MCF 10A (cell line): ENCODE data around the gene RERE. TPM values are rescaled to one million over a fixed set of nuclear protein-coding genes. Genes with fewer than 3 reads are reported as not detected.

ENCODE experiments used
- BruUV-seq: library from RNA; stranded (reverse); fragments of 400-500 nt; replicated peaks from 2 replicates; lab custom pipeline; 2021; lab: Mats Ljungman, UMichigan
- CTCF ChIA-PET: fragments of 300-600 bp; sonication (Branson Sonifier 250); formaldehyde crosslinking; extraction: SDS; loops from one replicate; lab custom pipeline; 2021; ENCODE audit warnings: antibody characterized with exemption, inconsistent platforms; lab: Yijun Ruan, JAX
- POLR2A ChIA-PET: fragments of 300-600, 350-650 bp; sonication (Branson Sonifier 250); formaldehyde crosslinking; extraction: SDS; loops from one replicate; lab custom pipeline; 2020; ENCODE audit warnings: antibody characterized with exemption, inconsistent platforms; lab: Yijun Ruan, JAX
- DNase-seq: peaks from one replicate; pipeline ENCODE4 v3.0.0-alpha.2; 2018; ENCODE audit not compliant: unreplicated experiment
- H3K27ac Mint-ChIP-seq: one replicate; pipeline ENCODE4 v1.8.0; 2022; ENCODE audit warnings: mild to moderate bottlenecking, low read depth, mixed read lengths; ENCODE audit not compliant: unreplicated experiment
- H3K27me3 Mint-ChIP-seq: one replicate; pipeline ENCODE4 v1.8.0; 2022; ENCODE audit warnings: mixed read lengths; ENCODE audit not compliant: insufficient read depth, unreplicated experiment
- H3K36me3 Mint-ChIP-seq: one replicate; pipeline ENCODE4 v1.8.0; 2022; ENCODE audit warnings: mild to moderate bottlenecking, moderate library complexity, mixed read lengths; ENCODE audit not compliant: insufficient read depth, unreplicated experiment
- H3K4me1 Mint-ChIP-seq: one replicate; pipeline ENCODE4 v1.8.0; 2022; ENCODE audit warnings: mixed read lengths; ENCODE audit not compliant: insufficient read depth, unreplicated experiment
- H3K4me3 Mint-ChIP-seq: one replicate; pipeline ENCODE4 v1.8.0; 2022; ENCODE audit warnings: mild to moderate bottlenecking, moderate library complexity, mixed read lengths; ENCODE audit not compliant: unreplicated experiment
- H3K9me3 Mint-ChIP-seq: one replicate; pipeline ENCODE4 v1.8.0; 2022; ENCODE audit warnings: mixed read lengths; ENCODE audit not compliant: unreplicated experiment
- CTCF ChIP-seq: fragments of 200-600 bp; IDR thresholded peaks from one replicate; pipeline ENCODE4 v1.8.0; 2022; ENCODE audit warnings: antibody characterized with exemption, mild to moderate bottlenecking; ENCODE audit not compliant: unreplicated experiment
- intact Hi-C: fragments of 100-400 bp; cut with micrococcal nuclease; formaldehyde crosslinking; loops from 2 replicates; pipeline ENCODE4 v1.14.1; 2022
- total RNA-seq: library from RNA; stranded (reverse); gene quantifications from 2 replicates; pipeline ENCODE4 v1.2.3, GENCODE V29; 2022

RERE gene
- total RNA-seq, 1 experiment from 2014 or later: 48.4 TPM

- ChIA-PET CTCF (interaction anchor here (0.6 to 4.0 kb wide), 21 partner anchors 13 to 379 kb away, joined by 3 to 49 read pairs (median 4); no protein-coding TSS in a partner anchor), POLR2A (interaction anchor here (0.6 to 2.2 kb wide), 12 partner anchors 10 to 354 kb away, joined by 3 to 10 read pairs (median 4); no protein-coding TSS in a partner anchor)
- peak; percentile 13 for TF ChIP-seq CTCF
- no peaks in the 10 kb centered on the region for H3K9me3 Mint-ChIP-seq
- H3K4me3 Mint-ChIP-seq: no peak overlapping the region
- H3K4me1 Mint-ChIP-seq: peaks cover 15% of the 10 kb centered on the region
- DNase-seq: peak; percentile 9
- intact Hi-C loops: loop anchor here (2.0 kb wide), 1 partner anchor 301 kb away; no protein-coding TSS in a partner anchor
- H3K27me3 Mint-ChIP-seq: no peaks in the 10 kb centered on the region
- BruUV-seq: no TSS peak
- H3K27ac Mint-ChIP-seq: no peak overlapping the region
- H3K36me3 Mint-ChIP-seq: no peaks in the 10 kb centered on the region
Measured at GRCh38 chr1:8315573-8316475, 501.6 kb downstream of the RERE start.

DNA sequence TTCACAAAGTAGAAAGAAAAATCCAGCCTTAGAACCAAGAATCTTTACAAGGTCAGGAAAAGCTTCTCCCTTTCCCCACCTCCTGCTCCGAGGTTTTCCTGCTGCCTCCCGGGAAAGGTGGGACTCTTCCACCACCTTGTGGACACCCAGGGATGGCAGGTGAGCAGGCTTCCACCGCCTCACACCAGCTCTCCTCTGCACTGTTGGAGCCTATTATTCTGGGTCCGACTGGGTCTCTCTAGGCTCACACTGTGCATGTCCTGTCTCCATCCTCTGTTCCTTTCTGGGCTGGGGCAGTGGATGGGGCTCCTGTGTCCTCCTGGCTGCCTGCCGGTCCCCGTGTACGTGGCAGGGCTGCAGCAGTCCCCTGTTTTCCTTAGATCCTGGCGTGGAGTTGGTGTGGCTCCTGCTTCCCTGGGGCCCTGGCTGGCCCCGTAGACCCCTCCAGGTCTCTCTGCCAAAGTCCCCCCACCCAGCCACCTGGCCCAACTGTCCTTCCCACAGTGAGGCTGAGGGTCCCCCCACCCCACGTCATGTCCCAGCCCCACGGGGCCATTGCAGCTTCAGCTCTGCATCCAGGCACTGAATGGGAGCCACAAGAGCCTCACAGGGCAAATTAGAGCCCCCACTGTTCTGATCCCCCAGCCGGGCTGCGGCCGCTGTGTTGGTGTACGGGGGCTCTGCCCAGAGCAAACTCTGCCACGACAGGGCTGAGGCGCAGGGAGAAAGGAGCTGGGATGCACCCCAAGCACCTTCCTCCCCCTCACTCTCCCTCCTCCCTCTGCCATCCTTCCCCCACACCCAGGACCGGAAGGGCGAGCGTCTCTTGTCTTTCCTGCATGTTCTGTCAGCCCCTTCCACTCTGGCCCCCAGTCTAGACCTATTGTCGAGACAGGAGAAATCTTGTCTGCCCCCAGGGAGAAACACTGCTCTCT lies 502.8 kb downstream of the RERE start:
- intact Hi-C loops: loop anchor here (1.0 to 2.0 kb wide), 7 partner anchors 35 to 412 kb away; no protein-coding TSS in a partner anchor
- H3K27me3 Mint-ChIP-seq: no peaks in the 10 kb centered on the region
- H3K4me3 Mint-ChIP-seq: no peak overlapping the region
- H3K36me3 Mint-ChIP-seq: no peaks in the 10 kb centered on the region
- peak; percentile 85 for DNase-seq
- CTCF ChIA-PET: interaction anchor here (0.6 to 4.0 kb wide), 44 partner anchors 11 to 1519 kb away, joined by 3 to 49 read pairs (median 4); no protein-coding TSS in a partner anchor
- POLR2A ChIA-PET: interaction anchor here (0.5 to 2.2 kb wide), 33 partner anchors 9 to 590 kb away, joined by 3 to 21 read pairs (median 4); partner anchors contain the start of gene ERRFI1
- H3K9me3 Mint-ChIP-seq: no peaks in the 10 kb centered on the region
- no TSS peak for BruUV-seq
- peak; percentile 95 for TF ChIP-seq CTCF
- H3K4me1 Mint-ChIP-seq: peaks cover 15% of the 10 kb centered on the region
- H3K27ac Mint-ChIP-seq: no peak overlapping the region

DNA sequence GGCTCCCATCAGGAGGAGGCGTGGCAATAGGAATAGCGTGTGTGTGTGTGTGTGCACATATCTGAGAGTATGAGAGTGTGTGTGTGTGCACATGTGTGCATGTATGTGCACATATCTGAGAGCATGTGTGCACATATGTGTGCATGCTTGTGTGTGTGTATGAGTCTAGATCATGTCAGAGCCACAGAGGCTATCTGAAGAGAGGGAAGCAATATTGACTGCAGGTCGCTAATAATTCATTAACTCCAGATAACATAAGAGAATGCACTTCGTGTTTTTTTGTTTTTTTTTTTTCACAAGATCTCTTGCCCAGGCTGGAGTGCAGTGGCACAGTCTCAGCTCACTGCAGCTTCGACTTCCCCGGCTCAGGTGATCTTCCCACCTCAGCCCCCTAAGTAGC lies 504.2 kb downstream of the RERE start:
- CTCF ChIA-PET: interaction anchor here (1.2 to 4.0 kb wide), 11 partner anchors 14 to 338 kb away, joined by 3 to 44 read pairs (median 9); no protein-coding TSS in a partner anchor
- no peaks in the 10 kb centered on the region for H3K36me3 Mint-ChIP-seq
- intact Hi-C loops: no loop called here
- H3K27ac Mint-ChIP-seq: no peak overlapping the region
- no peak overlapping the region for H3K4me3 Mint-ChIP-seq
- peaks cover 15% of the 10 kb centered on the region for H3K4me1 Mint-ChIP-seq
- H3K9me3 Mint-ChIP-seq: no peaks in the 10 kb centered on the region
- BruUV-seq: no TSS peak
- POLR2A ChIA-PET: interaction anchor here (1.2 to 2.1 kb wide), 3 partner anchors 30 to 289 kb away, joined by 4 to 10 read pairs (median 5); no protein-coding TSS in a partner anchor
- H3K27me3 Mint-ChIP-seq: no peaks in the 10 kb centered on the region
- no peak for DNase-seq
- no peak for TF ChIP-seq CTCF
